CD14-positive monocyte (primary cell): ENCODE results near the gene TACC3. TPM values are rescaled to one million over a fixed set of nuclear protein-coding genes. Genes with fewer than 3 reads are reported as not detected.
A peak's percentile ranks its signal among the peaks of the same experiment; 100 is the strongest.

Source experiments
- DNase-seq, 3 donors: peaks; one replicate each; pipeline ENCODE4 v3.0.0-alpha.2; 2011 to 2022
- H2AFZ ChIP-seq: 2 replicates; pipeline ENCODE4 v1.6.0; 2012; ENCODE audit warnings: mild to moderate bottlenecking, low read depth, low read length, inconsistent platforms; ENCODE audit not compliant: insufficient read depth, poor library complexity, severe bottlenecking
- H3K27ac ChIP-seq, 2 donors: 1 replicate in 1 of 2; 2 replicates in 1 of 2; pipeline ENCODE4 v1.5.1; 2012 to 2013; ENCODE audit warnings: low read length in 2 of 2, control low read depth in 1 of 2, inconsistent platforms in 1 of 2, low read depth in 1 of 2, mild to moderate bottlenecking in 1 of 2
- H3K27me3 ChIP-seq, 2 donors: one replicate each; pipeline versions ENCODE4 v1.6.0 to v1.6.1; 2011 to 2013; ENCODE audit warnings: low read length in 2 of 2; ENCODE audit not compliant: control insufficient read depth in 2 of 2, insufficient read depth in 2 of 2
- H3K36me3 ChIP-seq, 2 donors: replicated peaks in 1 of 2; 1 replicate in 1 of 2; 2 replicates in 1 of 2; pipeline versions ENCODE4 v1.5.1 to v1.6.1; 2012 to 2013; ENCODE audit warnings: low read length in 2 of 2, control low read depth in 1 of 2, inconsistent platforms in 1 of 2, mild to moderate bottlenecking in 1 of 2; ENCODE audit not compliant: insufficient read depth in 2 of 2, control insufficient read depth in 1 of 2
- H3K4me1 ChIP-seq, 2 donors: 1 replicate in 1 of 2; 2 replicates in 1 of 2; pipeline versions ENCODE4 v1.5.1 to v1.6.1; 2012 to 2013; ENCODE audit warnings: low read length in 2 of 2, control low read depth in 1 of 2, inconsistent platforms in 1 of 2, mild to moderate bottlenecking in 1 of 2, moderate library complexity in 1 of 2; ENCODE audit not compliant: insufficient read depth in 2 of 2, control insufficient read depth in 1 of 2
- H3K4me2 ChIP-seq: replicated peaks from 2 replicates; pipeline ENCODE3; 2012; ENCODE audit warnings: low read length, moderate library complexity, mild to moderate bottlenecking; ENCODE audit not compliant: poor library complexity, severe bottlenecking; ENCODE audit errors: extremely low read depth
- H3K4me3 ChIP-seq, 3 experiments: fragments of 200-600 bp in 1 of 3; sonication (generic) in 1 of 3; replicated peaks in 1 of 3; 1 replicate in 2 of 3; 2 replicates in 1 of 3; pipeline ENCODE4 v1.5.1; 2011 to 2013; ENCODE audit warnings: low read length in 3 of 3, mild to moderate bottlenecking in 3 of 3, control low read depth in 2 of 3, low read depth in 2 of 3, inconsistent platforms in 1 of 3, moderate library complexity in 1 of 3
- H3K79me2 ChIP-seq: 2 replicates; pipeline ENCODE4 v1.6.0; 2012; ENCODE audit warnings: mild to moderate bottlenecking, control low read depth, inconsistent platforms, low read length, moderate library complexity; ENCODE audit not compliant: insufficient read depth
- H3K9ac ChIP-seq: 2 replicates; pipeline ENCODE4 v1.6.0; 2017; ENCODE audit warnings: low read length, mild to moderate bottlenecking; ENCODE audit not compliant: insufficient read depth, poor library complexity, severe bottlenecking
- H3K9me3 ChIP-seq, 2 donors: replicated peaks in 1 of 2; 1 replicate in 1 of 2; 2 replicates in 1 of 2; pipeline versions ENCODE4 v1.5.1 to v1.6.1; 2012 to 2013; ENCODE audit warnings: low read length in 2 of 2, control low read depth in 1 of 2; ENCODE audit not compliant: control insufficient read depth in 1 of 2, insufficient read depth in 1 of 2
- H4K20me1 ChIP-seq: 2 replicates; pipeline ENCODE4 v1.6.0; 2012; ENCODE audit warnings: mild to moderate bottlenecking, low read length, control low read depth, moderate library complexity; ENCODE audit not compliant: insufficient read depth
- H3K27ac Mint-ChIP-seq, 7 donors: one replicate each; pipeline ENCODE4 v1.8.0; 2020; ENCODE audit warnings: mild to moderate bottlenecking in 7 of 7, mixed read lengths in 7 of 7, moderate library complexity in 6 of 7, inconsistent platforms in 2 of 7
- H3K27me3 Mint-ChIP-seq, 3 donors: one replicate each; pipeline ENCODE4 v1.8.0; 2021 to 2022; ENCODE audit warnings: low read depth in 3 of 3, mild to moderate bottlenecking in 3 of 3, mixed read lengths in 3 of 3, moderate library complexity in 3 of 3, inconsistent platforms in 1 of 3
- H3K36me3 Mint-ChIP-seq, 2 donors: one replicate each; pipeline ENCODE4 v1.8.0; 2020; ENCODE audit warnings: mixed read lengths in 2 of 2, inconsistent platforms in 1 of 2, mild to moderate bottlenecking in 1 of 2
- H3K4me1 Mint-ChIP-seq: one replicate; pipeline ENCODE4 v1.8.0; 2020; ENCODE audit warnings: mild to moderate bottlenecking, mixed read lengths
- H3K4me3 Mint-ChIP-seq, 2 donors: one replicate each; pipeline ENCODE4 v1.8.0; 2020; ENCODE audit warnings: mild to moderate bottlenecking in 2 of 2, mixed read lengths in 2 of 2, moderate library complexity in 1 of 2
- H3K9me3 Mint-ChIP-seq, 7 donors: one replicate each; pipeline ENCODE4 v1.8.0; 2020 to 2022; ENCODE audit warnings: mixed read lengths in 7 of 7, mild to moderate bottlenecking in 6 of 7, moderate library complexity in 6 of 7, inconsistent platforms in 2 of 7
- WGBS: methylation state at CpG from one replicate; pipeline ENCODE4 v1.1.5; 2013; ENCODE audit warnings: missing lambda C conversion rate; ENCODE audit not compliant: insufficient coverage; 5-methylcytosine and 5-hydroxymethylcytosine counted together
- intact Hi-C, 2 donors: fragments of 100-400 bp; cut with micrococcal nuclease; formaldehyde crosslinking; loops; one replicate each; pipeline versions ENCODE4 v1.15.0 to v1.15.1; 2023
- polyA plus RNA-seq, 3 donors: library from polyadenylated mRNA; depleted of rRNA in 1 of 3; unstranded in 2 of 3; stranded (reverse) in 1 of 3; fragments of 300-500 nt in 2 of 3; fragments of >200 nt in 1 of 3; fragmentation: Illumina TruSeq in 2 of 3; gene quantifications; 1 replicate in 2 of 3; 2 replicates in 1 of 3; pipeline ENCODE4 v1.2.3, GENCODE V29; 2012 to 2021
- TF ChIP-seq, protein P1 (sequence below): fragments of 200-600 bp; IDR thresholded peaks from one replicate; pipeline ENCODE4 v1.8.0; 2022; ENCODE audit warnings: antibody characterized with exemption, mild to moderate bottlenecking

TACC3 gene
- polyA plus RNA-seq, 3 donors, result 43.7 to 84.2 (median 56.6) TPM

DNA sequence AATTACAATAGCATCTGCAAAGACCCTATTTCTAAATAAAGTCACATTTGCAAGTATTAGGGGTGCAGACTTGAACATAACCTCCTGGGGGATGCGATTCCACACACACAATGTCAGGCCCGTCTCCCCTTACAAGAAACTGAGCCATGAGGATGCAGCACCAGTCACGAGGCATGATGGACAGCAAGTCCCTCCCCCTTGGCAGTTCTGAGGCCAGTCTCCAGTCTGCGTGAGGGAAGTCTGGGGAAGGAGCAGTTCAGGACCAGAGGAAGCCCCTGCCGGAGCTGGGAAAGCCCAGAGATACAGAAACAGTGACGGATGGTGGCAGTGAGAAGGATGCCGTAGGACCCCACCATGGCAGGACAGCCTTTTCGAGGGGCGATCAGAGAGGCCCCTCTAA lies 46.6 kb upstream of the TACC3 start:
- Histone ChIP-seq H3K9me3 (no peaks in the 10 kb centered on the region), H4K20me1 (no peaks in the 10 kb centered on the region), H2AFZ (no peak overlapping the region), H3K27ac (no peak overlapping the region), H3K4me3 (no peak overlapping the region), H3K4me2 (no peak overlapping the region), H3K79me2 (no peaks in the 10 kb centered on the region), H3K27me3 (no peaks in the 10 kb centered on the region), H3K4me1 (peaks cover 4 to 7% of the 10 kb centered on the region in 2 donors), H3K36me3 (no peaks in the 10 kb centered on the region), H3K9ac (no peak overlapping the region)
- TF ChIP-seq, protein P1, sequence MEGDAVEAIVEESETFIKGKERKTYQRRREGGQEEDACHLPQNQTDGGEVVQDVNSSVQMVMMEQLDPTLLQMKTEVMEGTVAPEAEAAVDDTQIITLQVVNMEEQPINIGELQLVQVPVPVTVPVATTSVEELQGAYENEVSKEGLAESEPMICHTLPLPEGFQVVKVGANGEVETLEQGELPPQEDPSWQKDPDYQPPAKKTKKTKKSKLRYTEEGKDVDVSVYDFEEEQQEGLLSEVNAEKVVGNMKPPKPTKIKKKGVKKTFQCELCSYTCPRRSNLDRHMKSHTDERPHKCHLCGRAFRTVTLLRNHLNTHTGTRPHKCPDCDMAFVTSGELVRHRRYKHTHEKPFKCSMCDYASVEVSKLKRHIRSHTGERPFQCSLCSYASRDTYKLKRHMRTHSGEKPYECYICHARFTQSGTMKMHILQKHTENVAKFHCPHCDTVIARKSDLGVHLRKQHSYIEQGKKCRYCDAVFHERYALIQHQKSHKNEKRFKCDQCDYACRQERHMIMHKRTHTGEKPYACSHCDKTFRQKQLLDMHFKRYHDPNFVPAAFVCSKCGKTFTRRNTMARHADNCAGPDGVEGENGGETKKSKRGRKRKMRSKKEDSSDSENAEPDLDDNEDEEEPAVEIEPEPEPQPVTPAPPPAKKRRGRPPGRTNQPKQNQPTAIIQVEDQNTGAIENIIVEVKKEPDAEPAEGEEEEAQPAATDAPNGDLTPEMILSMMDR, result no peak
- H3K4me3 Mint-ChIP-seq, result no peak overlapping the region
- H3K27me3 Mint-ChIP-seq, result peaks cover 0 to 4% (median 4%) of the 10 kb centered on the region in 3 donors
- H3K4me1 Mint-ChIP-seq, result peaks cover 11% of the 10 kb centered on the region
- peaks cover 0 to 1% (median 0%) of the 10 kb centered on the region in 7 donors for H3K9me3 Mint-ChIP-seq
- intact Hi-C loops, result no loop called here
- H3K36me3 Mint-ChIP-seq, result no peaks in the 10 kb centered on the region
- DNase-seq, result no peak
- no peak overlapping the region for H3K27ac Mint-ChIP-seq
- WGBS, result 50% methylated on average over 2 of the region's 9 CpGs

DNA sequence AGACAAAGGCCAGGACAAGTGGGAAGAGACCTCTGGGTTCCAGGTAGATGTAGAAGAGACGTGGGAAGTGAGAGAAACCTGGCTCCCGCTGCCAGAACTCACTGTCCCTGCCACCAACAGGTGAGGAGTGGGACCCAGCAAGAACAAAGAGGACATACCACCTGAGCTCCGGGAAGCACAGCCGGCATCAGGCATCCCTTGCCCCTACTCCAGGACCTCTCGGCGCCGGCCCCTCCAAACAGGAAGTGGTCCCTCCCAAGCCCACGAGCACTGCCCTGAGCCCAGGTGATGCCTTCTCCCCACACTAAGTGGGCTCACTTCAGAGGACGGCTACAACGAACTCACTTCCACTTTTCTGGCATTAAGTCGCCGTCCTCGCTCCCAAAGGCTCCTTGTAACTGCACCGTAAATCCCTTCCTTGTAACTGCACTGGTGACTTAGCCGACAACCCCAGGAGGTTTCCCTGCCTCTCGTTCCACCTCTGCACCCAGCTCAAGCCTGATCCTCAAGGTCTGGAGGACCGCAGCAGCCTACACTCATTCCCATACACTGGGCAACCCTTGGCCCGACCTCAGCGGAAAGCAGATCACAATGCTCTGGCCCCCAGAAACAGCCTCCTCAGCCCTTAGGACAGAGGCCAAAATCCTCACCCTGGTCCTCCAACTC lies 46.1 kb upstream of the TACC3 start:
- Mint-ChIP-seq H3K4me3 (no peak overlapping the region), H3K27ac (peak overlapping the region in 2 of 7 donors; percentile 3 to 42), H3K27me3 (peaks cover 0 to 4% (median 4%) of the 10 kb centered on the region in 3 donors), H3K9me3 (peaks cover 0 to 1% (median 0%) of the 10 kb centered on the region in 7 donors), H3K36me3 (no peaks in the 10 kb centered on the region), H3K4me1 (peaks cover 11% of the 10 kb centered on the region)
- intact Hi-C loops, result no loop called here
- Histone ChIP-seq H3K27me3 (no peaks in the 10 kb centered on the region), H3K4me1 (peaks cover 4 to 7% of the 10 kb centered on the region in 2 donors), H3K9ac (no peak overlapping the region), H3K36me3 (no peaks in the 10 kb centered on the region), H3K79me2 (no peaks in the 10 kb centered on the region), H3K4me3 (no peak overlapping the region), H3K9me3 (no peaks in the 10 kb centered on the region), H2AFZ (no peak overlapping the region), H3K4me2 (no peak overlapping the region), H4K20me1 (no peaks in the 10 kb centered on the region), H3K27ac (no peak overlapping the region)
- TF ChIP-seq, protein P1, result no peak
- DNase-seq, result no peak
- WGBS, result 87% methylated on average over 18 of the region's 19 CpGs
